Measurements from ENCODE around the gene IFIT2. TPM values are rescaled to one million over a fixed set of nuclear protein-coding genes. Genes with fewer than 3 reads are reported as not detected.
"Not testable (repeated sequence)": the region's sequence is repeated elsewhere in the genome, so short reads cannot be mapped to it uniquely, and the experiment has no call there.

The IFIT2 gene
- total and polyA plus RNA-seq, 4 donors, result 4.8 to 5.5 (median 5.2) TPM

- H3K9ac ChIP-seq (ENCODE audit: low read depth in 1 of 2, low read length in 2 of 2), result peak overlapping the region in 1 of 2 donors; percentile 2
- peaks cover 1 to 10% (median 4%) of the 10 kb centered on the region in 4 donors for H3K4me1 ChIP-seq (ENCODE audit: control insufficient read depth in 4 of 4, insufficient read depth in 4 of 4, low read length in 3 of 4)
- H3K27ac ChIP-seq (ENCODE audit: low read depth in 1 of 2, low read length in 2 of 2), result peak overlapping the region; percentile 25 to 73
- no peaks in the 10 kb centered on the region for H3K27me3 ChIP-seq (ENCODE audit: control insufficient read depth in 4 of 4, insufficient read depth in 4 of 4, low read length in 3 of 4)
- H3K4me3 ChIP-seq (ENCODE audit: low read depth in 1 of 3, low read length in 3 of 3), result no peak overlapping the region
- DNase-seq (ENCODE audit: low spot score), result no peak
- H3K9me3 ChIP-seq (ENCODE audit: control insufficient read depth in 4 of 4, low read length in 3 of 4), result no peaks in the 10 kb centered on the region
- WGBS, result 73% methylated on average over 6 of the region's 6 CpGs
- H3K36me3 ChIP-seq (ENCODE audit: control insufficient read depth in 4 of 4, insufficient read depth in 3 of 4, low read depth in 1 of 4, low read length in 3 of 4), result no peaks in the 10 kb centered on the region
- TF ChIP-seq FOXA2 (IDR thresholded peaks at IDR 0.05), result no peak
- no peak for TF ChIP-seq RAD21 (IDR thresholded peaks at IDR 0.05)
- no peak for TF ChIP-seq SP1 (IDR thresholded peaks at IDR 0.05)
- TF ChIP-seq EGR1 (IDR thresholded peaks at IDR 0.05; ENCODE audit: low read depth in 2 of 2), result no peak
- TF ChIP-seq FOXA1 (IDR thresholded peaks at IDR 0.05), result no peak
- TF ChIP-seq JUND (IDR thresholded peaks at IDR 0.05), result no peak
- no peak for TF ChIP-seq MAX (IDR thresholded peaks at IDR 0.05)
- TF ChIP-seq REST (IDR thresholded peaks at IDR 0.05), result no peak
- no peak for TF ChIP-seq HNF4A (conservative IDR thresholded peaks at IDR 0.05)
- TF ChIP-seq YY1 (IDR thresholded peaks at IDR 0.05), result no peak
- TF ChIP-seq TAF1 (conservative IDR thresholded peaks at IDR 0.05), result no peak
- TF ChIP-seq NR2F2 (IDR thresholded peaks at IDR 0.05), result no peak
Measured at GRCh38 chr10:89283025-89283935, 18.6 kb upstream of the IFIT2 start.

- Histone ChIP-seq H3K4me1 (ENCODE audit: control insufficient read depth in 4 of 4, insufficient read depth in 4 of 4, low read length in 3 of 4) (peaks cover 0 to 6% (median 2%) of the 10 kb centered on the region in 4 donors), H3K4me3 (ENCODE audit: low read depth in 1 of 3, low read length in 3 of 3) (no peak overlapping the region), H3K9me3 (ENCODE audit: control insufficient read depth in 4 of 4, low read length in 3 of 4) (no peaks in the 10 kb centered on the region), H3K27ac (ENCODE audit: low read depth in 1 of 2, low read length in 2 of 2) (peak overlapping the region; percentile 25 to 73), H3K9ac (ENCODE audit: low read depth in 1 of 2, low read length in 2 of 2) (peak overlapping the region in 1 of 2 donors; percentile 3), H3K27me3 (ENCODE audit: control insufficient read depth in 4 of 4, insufficient read depth in 4 of 4, low read length in 3 of 4) (no peaks in the 10 kb centered on the region), H3K36me3 (ENCODE audit: control insufficient read depth in 4 of 4, insufficient read depth in 3 of 4, low read depth in 1 of 4, low read length in 3 of 4) (no peaks in the 10 kb centered on the region)
- 56% methylated on average over 4 of the region's 4 CpGs for WGBS
- DNase-seq (ENCODE audit: low spot score), result no peak
- TF ChIP-seq REST (IDR thresholded peaks at IDR 0.05) (peak; percentile 29), FOXA2 (IDR thresholded peaks at IDR 0.05) (no peak)
Measured at GRCh38 chr10:89283936-89284475, 17.8 kb upstream of the IFIT2 start.

- H3K27ac ChIP-seq (ENCODE audit: low read depth in 1 of 2, low read length in 2 of 2); H3K9me3 ChIP-seq (ENCODE audit: control insufficient read depth in 4 of 4, low read length in 3 of 4); H3K4me3 ChIP-seq (ENCODE audit: low read depth in 1 of 3, low read length in 3 of 3); H3K27me3 ChIP-seq (ENCODE audit: control insufficient read depth in 4 of 4, insufficient read depth in 4 of 4, low read length in 3 of 4); H3K36me3 ChIP-seq (ENCODE audit: control insufficient read depth in 4 of 4, insufficient read depth in 3 of 4, low read depth in 1 of 4, low read length in 3 of 4); H3K4me1 ChIP-seq (ENCODE audit: control insufficient read depth in 4 of 4, insufficient read depth in 4 of 4, low read length in 3 of 4); H3K9ac ChIP-seq (ENCODE audit: low read depth in 1 of 2, low read length in 2 of 2); DNase-seq (ENCODE audit: low spot score): not testable (repeated sequence)
- 94% methylated on average over 6 of the region's 6 CpGs for WGBS
Measured at GRCh38 chr10:89284711-89285110, 17.1 kb upstream of the IFIT2 start.

- H3K9me3 ChIP-seq (ENCODE audit: control insufficient read depth in 4 of 4, low read length in 3 of 4); H3K27ac ChIP-seq (ENCODE audit: low read depth in 1 of 2, low read length in 2 of 2); DNase-seq (ENCODE audit: low spot score); H3K27me3 ChIP-seq (ENCODE audit: control insufficient read depth in 4 of 4, insufficient read depth in 4 of 4, low read length in 3 of 4); H3K9ac ChIP-seq (ENCODE audit: low read depth in 1 of 2, low read length in 2 of 2); H3K4me1 ChIP-seq (ENCODE audit: control insufficient read depth in 4 of 4, insufficient read depth in 4 of 4, low read length in 3 of 4); H3K36me3 ChIP-seq (ENCODE audit: control insufficient read depth in 4 of 4, insufficient read depth in 3 of 4, low read depth in 1 of 4, low read length in 3 of 4); H3K4me3 ChIP-seq (ENCODE audit: low read depth in 1 of 3, low read length in 3 of 3): not testable (repeated sequence)
- 88% methylated on average over 4 of the region's 4 CpGs for WGBS
Measured at GRCh38 chr10:89285303-89285702, 16.5 kb upstream of the IFIT2 start.

All from liver (tissue), 9 donors.